Small intestine (tissue), 7 donors: ENCODE results near the gene ATG12. TPM values are rescaled to one million over a fixed set of nuclear protein-coding genes. Genes with fewer than 3 reads are reported as not detected.
"Not testable (repeated sequence)": the region's sequence is repeated elsewhere in the genome, so short reads cannot be mapped to it uniquely, and the experiment has no call there.

Experiments
- DNase-seq, 2 donors: peaks; one replicate each; pipeline versions ENCODE4 v3.0.0 to v3.0.0-alpha.2; 2013
- FAIRE-seq: peaks from 2 replicates; lab custom pipeline; 2012; peaks lifted over from hg19 to GRCh38; lab: Jason Lieb, UNC
- H3K27ac ChIP-seq, 3 donors: one replicate each; pipeline ENCODE4 v1.5.1; 2013; ENCODE audit warnings: low read length in 2 of 3, mild to moderate bottlenecking in 2 of 3, control low read depth in 1 of 3, inconsistent platforms in 1 of 3, low read depth in 1 of 3, moderate library complexity in 1 of 3
- H3K27me3 ChIP-seq, 3 donors: one replicate each; pipeline ENCODE4 v1.6.1; 2013; ENCODE audit warnings: low read length in 3 of 3, inconsistent platforms in 1 of 3; ENCODE audit not compliant: control insufficient read depth in 3 of 3, insufficient read depth in 3 of 3
- H3K36me3 ChIP-seq, 3 donors: one replicate each; pipeline ENCODE4 v1.6.1; 2013; ENCODE audit warnings: low read length in 3 of 3, inconsistent platforms in 1 of 3, low read depth in 1 of 3, mild to moderate bottlenecking in 1 of 3, moderate library complexity in 1 of 3; ENCODE audit not compliant: control insufficient read depth in 3 of 3, insufficient read depth in 2 of 3
- H3K4me1 ChIP-seq, 3 donors: one replicate each; pipeline ENCODE4 v1.6.1; 2013; ENCODE audit warnings: low read length in 2 of 3, inconsistent platforms in 1 of 3, low read depth in 1 of 3, mild to moderate bottlenecking in 1 of 3, moderate library complexity in 1 of 3; ENCODE audit not compliant: control insufficient read depth in 3 of 3, insufficient read depth in 2 of 3
- H3K4me3 ChIP-seq, 3 donors: one replicate each; pipeline ENCODE4 v1.5.1; 2013; ENCODE audit warnings: low read length in 3 of 3, control low read depth in 1 of 3, inconsistent platforms in 1 of 3, low read depth in 1 of 3, mild to moderate bottlenecking in 1 of 3, moderate library complexity in 1 of 3
- H3K9me3 ChIP-seq, 2 donors: one replicate each; pipeline ENCODE4 v1.6.1; 2013; ENCODE audit warnings: low read depth in 1 of 2, low read length in 1 of 2; ENCODE audit not compliant: control insufficient read depth in 2 of 2, insufficient read depth in 1 of 2
- WGBS, 3 donors: extraction: QIAGEN DNeasy Blood & Tissue Kit; methylation state at CpG; one replicate each; pipeline ENCODE4 v1.1.7; 2013; 5-methylcytosine and 5-hydroxymethylcytosine counted together
- polyA plus RNA-seq, 4 donors: library from polyadenylated mRNA; stranded (reverse) in 3 of 4; unstranded in 1 of 4; fragments of 200-250 nt in 3 of 4; fragments of 120-200 nt in 1 of 4; gene quantifications; one replicate each; pipeline versions ENCODE4 v1.2.1 to v1.2.3, GENCODE V29; 2013
- donor health status: healthy with polysubstance abuse.
- donor health status: control.
- donor health status: control.
- donor health status: Bipolar disorder and iron deficiency.
- donor health status: healthy.

The ATG12 gene
- polyA plus RNA-seq, 4 donors: 28.6 to 76.7 (median 30.2) TPM

- 0 to 1% (median 0%) methylated on average over 51 to 68 of the region's 68 CpGs for WGBS, 3 donors
These were observed 947 bp upstream of the ATG12 start for GRCh38 chr5:115842089-115842935.

GRCh38 chr5:115840873-115841272 is 492 bp downstream of the ATG12 start:
- peaks cover 2 to 7% (median 3%) of the 10 kb centered on the region in 3 donors for H3K4me1 ChIP-seq
- no peaks in the 10 kb centered on the region for H3K27me3 ChIP-seq
- FAIRE-seq: no peak
- 0% methylated on average over 5 of the region's 5 CpGs for WGBS, 3 donors
- peak overlapping the region in 2 of 3 donors; percentile 93 to 97 for H3K27ac ChIP-seq
- H3K9me3 ChIP-seq: no peaks in the 10 kb centered on the region
- H3K36me3 ChIP-seq: peaks cover 0 to 4% (median 0%) of the 10 kb centered on the region in 3 donors
- H3K4me3 ChIP-seq: peak overlapping the region; percentile 77 to 100 (median 91)
- DNase-seq: no peak

More at GRCh38 chr5:115842089-115842935, 947 bp upstream of the ATG12 start:
- FAIRE-seq (no peak), DNase-seq (peak in 1 of 2 donors; percentile 51)
- Histone ChIP-seq H3K27me3 (no peaks in the 10 kb centered on the region), H3K4me3 (peak overlapping the region; percentile 77 to 100 (median 91)), H3K4me1 (peaks cover 2 to 7% (median 3%) of the 10 kb centered on the region in 3 donors), H3K9me3 (no peaks in the 10 kb centered on the region), H3K36me3 (peaks cover 0 to under 1% (median 0%) of the 10 kb centered on the region in 3 donors), H3K27ac (peak overlapping the region; percentile 84 to 97 (median 93))

- Histone ChIP-seq H3K27ac (no peak overlapping the region), H3K27me3 (no peaks in the 10 kb centered on the region), H3K36me3 (peaks cover 0 to 7% (median 4%) of the 10 kb centered on the region in 3 donors), H3K4me1 (peaks cover 2 to 3% (median 3%) of the 10 kb centered on the region in 3 donors), H3K4me3 (peak overlapping the region in 1 of 3 donors; percentile 0), H3K9me3 (no peaks in the 10 kb centered on the region)
- peak; percentile 56 to 77 for DNase-seq
- no peak for FAIRE-seq
- WGBS, 3 donors: 32 to 39% (median 33%) methylated on average over 10 of the region's 10 CpGs
These were observed 2.4 kb downstream of the ATG12 start for GRCh38 chr5:115838885-115839518.

GRCh38 chr5:115835481-115835880 is 5.9 kb downstream of the ATG12 start:
- H3K9me3 ChIP-seq: no peaks in the 10 kb centered on the region
- H3K27me3 ChIP-seq: no peaks in the 10 kb centered on the region
- DNase-seq (no peak), FAIRE-seq (no peak)
- no peak overlapping the region for H3K4me3 ChIP-seq
- H3K27ac ChIP-seq: no peak overlapping the region
- H3K36me3 ChIP-seq: peaks cover 2 to 7% (median 6%) of the 10 kb centered on the region in 3 donors
- peaks cover 0 to 3% (median 2%) of the 10 kb centered on the region in 3 donors for H3K4me1 ChIP-seq
- WGBS, 3 donors: 92 to 95% (median 93%) methylated on average over 4 of the region's 4 CpGs

GRCh38 chr5:115831163-115831768 is 10.1 kb downstream of the ATG12 start:
- Histone ChIP-seq H3K9me3 (no peaks in the 10 kb centered on the region), H3K4me1 (no peaks in the 10 kb centered on the region), H3K27me3 (no peaks in the 10 kb centered on the region), H3K36me3 (peaks cover 4 to 9% (median 7%) of the 10 kb centered on the region in 3 donors), H3K27ac (no peak overlapping the region), H3K4me3 (no peak overlapping the region)
- WGBS, 3 donors: 50 to 53% (median 50%) methylated on average over 2 of the region's 2 CpGs
- peak; percentile 41 to 46 for DNase-seq
- FAIRE-seq: no peak

- WGBS, 3 donors: 78 to 92% (median 90%) methylated on average over 5 of the region's 5 CpGs
- peaks cover 1 to 7% (median 4%) of the 10 kb centered on the region in 3 donors for H3K36me3 ChIP-seq
These were observed 11.5 kb downstream of the ATG12 start for GRCh38 chr5:115829913-115830312.

GRCh38 chr5:115825948-115826347 is 15.4 kb downstream of the ATG12 start:
- Histone ChIP-seq H3K9me3 (peaks cover 0 to 8% of the 10 kb centered on the region in 2 donors), H3K36me3 (peaks cover 1 to 7% (median 4%) of the 10 kb centered on the region in 3 donors), H3K27ac (no peak overlapping the region), H3K4me1 (no peaks in the 10 kb centered on the region), H3K27me3 (peaks cover 0 to 4% (median 0%) of the 10 kb centered on the region in 3 donors), H3K4me3 (no peak overlapping the region)
- 97 to 99% (median 98%) methylated on average over 4 of the region's 4 CpGs for WGBS, 3 donors
- DNase-seq (no peak), FAIRE-seq (no peak)

More at GRCh38 chr5:115829913-115830312, 11.5 kb downstream of the ATG12 start:
- Histone ChIP-seq H3K9me3 (peaks cover 0 to 8% of the 10 kb centered on the region in 2 donors), H3K27me3 (no peaks in the 10 kb centered on the region), H3K27ac (no peak overlapping the region), H3K4me3 (no peak overlapping the region), H3K4me1 (no peaks in the 10 kb centered on the region)
- no peak for FAIRE-seq
- DNase-seq: no peak

- H3K4me3 ChIP-seq, H3K27ac ChIP-seq, H3K27me3 ChIP-seq, H3K36me3 ChIP-seq, H3K4me1 ChIP-seq, DNase-seq, FAIRE-seq, H3K9me3 ChIP-seq: not testable (repeated sequence)
- 92 to 100% (median 94%) methylated on average over 1 of the region's 1 CpG for WGBS, 3 donors
These were observed 16.4 kb downstream of the ATG12 start for GRCh38 chr5:115824983-115825382.
